BJ (cell line): Measurements from ENCODE around the gene DGKD. TPM values are rescaled to one million over a fixed set of nuclear protein-coding genes. Genes with fewer than 3 reads are reported as not detected.

Experiments
- CTCF ChIA-PET: fragments of 350-600 bp; formaldehyde crosslinking; extraction: SDS; loops from one replicate; lab custom pipeline; 2021; ENCODE audit warnings: antibody characterized with exemption, inconsistent platforms; lab: Yijun Ruan, JAX
- POLR2A ChIA-PET: fragments of 300-600 bp; sonication (Branson Sonifier 250); formaldehyde crosslinking; extraction: SDS; loops from one replicate; lab custom pipeline; 2021; ENCODE audit warnings: antibody characterized with exemption; lab: Charles Lee
- DNase-seq: peaks from one replicate; pipeline ENCODE4 v3.0.0-alpha.2; 2011; ENCODE audit warnings: low read depth
- H3K27me3 ChIP-seq: 2 replicates; pipeline ENCODE4 v1.6.0; 2011; ENCODE audit warnings: low read length; ENCODE audit not compliant: control insufficient read depth, insufficient read depth
- H3K36me3 ChIP-seq: 2 replicates; pipeline ENCODE4 v1.5.1; 2011; ENCODE audit warnings: low read length; ENCODE audit not compliant: control insufficient read depth, insufficient read depth
- H3K4me3 ChIP-seq: 2 replicates; pipeline ENCODE4 v1.5.1; 2011; ENCODE audit warnings: low read depth, mild to moderate bottlenecking, control low read depth, low read length
- polyA plus RNA-seq: library from polyadenylated mRNA; depleted of rRNA; stranded (reverse); fragments of >200 nt; gene quantifications from 2 replicates; pipeline ENCODE4 v1.2.3, GENCODE V29; 2011
- TF ChIP-seq, protein P1 (sequence below): IDR thresholded peaks from 2 replicates; pipeline ENCODE4 v1.5.1; 2011; ENCODE audit warnings: low read depth, mild to moderate bottlenecking, control low read depth, inconsistent platforms, low read length, moderate library complexity; ENCODE audit not compliant: insufficient read depth

DGKD gene
- polyA plus RNA-seq, 1 experiment: 8.5 TPM

GRCh38 chr2:233441161-233442027 lies 87.1 kb downstream of the DGKD start:
- Histone ChIP-seq H3K4me3 (no peak overlapping the region), H3K36me3 (peaks cover 15% of the 10 kb centered on the region), H3K27me3 (no peaks in the 10 kb centered on the region)
- CTCF ChIA-PET: interaction anchor here (0.6 to 5.3 kb wide), 5 partner anchors 9 to 38 kb away, joined by 3 to 82 read pairs (median 3); no protein-coding TSS in a partner anchor
- DNase-seq: no peak
- TF ChIP-seq, protein P1, sequence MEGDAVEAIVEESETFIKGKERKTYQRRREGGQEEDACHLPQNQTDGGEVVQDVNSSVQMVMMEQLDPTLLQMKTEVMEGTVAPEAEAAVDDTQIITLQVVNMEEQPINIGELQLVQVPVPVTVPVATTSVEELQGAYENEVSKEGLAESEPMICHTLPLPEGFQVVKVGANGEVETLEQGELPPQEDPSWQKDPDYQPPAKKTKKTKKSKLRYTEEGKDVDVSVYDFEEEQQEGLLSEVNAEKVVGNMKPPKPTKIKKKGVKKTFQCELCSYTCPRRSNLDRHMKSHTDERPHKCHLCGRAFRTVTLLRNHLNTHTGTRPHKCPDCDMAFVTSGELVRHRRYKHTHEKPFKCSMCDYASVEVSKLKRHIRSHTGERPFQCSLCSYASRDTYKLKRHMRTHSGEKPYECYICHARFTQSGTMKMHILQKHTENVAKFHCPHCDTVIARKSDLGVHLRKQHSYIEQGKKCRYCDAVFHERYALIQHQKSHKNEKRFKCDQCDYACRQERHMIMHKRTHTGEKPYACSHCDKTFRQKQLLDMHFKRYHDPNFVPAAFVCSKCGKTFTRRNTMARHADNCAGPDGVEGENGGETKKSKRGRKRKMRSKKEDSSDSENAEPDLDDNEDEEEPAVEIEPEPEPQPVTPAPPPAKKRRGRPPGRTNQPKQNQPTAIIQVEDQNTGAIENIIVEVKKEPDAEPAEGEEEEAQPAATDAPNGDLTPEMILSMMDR: no peak
- POLR2A ChIA-PET: interaction anchor here (0.6 kb wide), 1 partner anchor 126 kb away, joined by 6 read pairs; no protein-coding TSS in a partner anchor

DNA sequence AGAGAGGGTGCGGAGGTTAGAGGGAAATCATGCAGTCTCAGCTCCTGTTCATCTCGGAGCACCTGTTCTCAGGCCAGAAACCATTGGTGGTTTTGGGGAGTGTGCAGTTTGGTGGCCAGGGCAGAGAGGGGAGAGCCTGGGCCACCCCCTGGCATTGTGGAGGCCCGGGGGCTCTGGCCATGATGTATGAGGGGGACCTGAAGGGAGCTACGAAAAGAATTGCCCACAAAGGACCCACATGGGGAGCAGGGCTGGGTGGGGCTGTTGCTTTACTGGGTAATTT lies 87.7 kb downstream of the DGKD start:
- TF ChIP-seq, protein P1: no peak
- ChIA-PET CTCF (interaction anchor here (0.8 to 5.3 kb wide), 3 partner anchors 11 to 38 kb away, joined by 3 to 82 read pairs (median 3); no protein-coding TSS in a partner anchor), POLR2A (no interaction called here)
- no peak for DNase-seq
- no peak overlapping the region for H3K4me3 ChIP-seq
- H3K36me3 ChIP-seq: peaks cover 14% of the 10 kb centered on the region
- no peaks in the 10 kb centered on the region for H3K27me3 ChIP-seq

- ChIA-PET CTCF (interaction anchor here (0.6 to 5.3 kb wide), 40 partner anchors 9 to 1674 kb away, joined by 3 to 82 read pairs (median 3); partner anchors contain the start of genes ATG16L1, DGKD, KCNJ13 and UGT1A5), POLR2A (no interaction called here)
- H3K4me3 ChIP-seq: no peak overlapping the region
- no peak for DNase-seq
- TF ChIP-seq, protein P1: peak; percentile 83
- H3K27me3 ChIP-seq: no peaks in the 10 kb centered on the region
- peaks cover 8% of the 10 kb centered on the region for H3K36me3 ChIP-seq
These were observed 89.4 kb downstream of the DGKD start for GRCh38 chr2:233443511-233444183.

DNA sequence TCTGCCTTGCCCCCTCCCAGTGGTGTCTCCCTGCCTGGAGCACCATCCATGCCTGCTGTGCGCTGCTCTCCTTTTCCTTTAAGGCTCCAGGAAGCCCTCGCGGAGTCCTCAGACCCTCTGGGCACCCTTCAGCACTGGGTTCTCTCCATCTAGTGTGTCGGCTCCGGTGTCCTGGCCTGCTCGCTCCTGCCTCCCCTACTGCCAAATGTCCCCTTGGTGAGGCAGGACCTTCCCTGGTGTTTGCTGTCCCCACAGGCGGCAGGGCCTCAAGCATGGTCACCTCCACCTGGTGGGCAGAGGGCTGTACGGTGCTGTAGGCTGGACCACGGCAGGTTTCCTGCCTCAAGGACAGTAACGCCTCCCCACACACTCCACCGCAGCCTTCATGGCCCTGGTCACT lies 90.2 kb downstream of the DGKD start:
- TF ChIP-seq, protein P1: no peak
- DNase-seq: no peak
- H3K4me3 ChIP-seq: no peak overlapping the region
- H3K27me3 ChIP-seq: no peaks in the 10 kb centered on the region
- ChIA-PET CTCF (interaction anchor here (0.6 to 5.3 kb wide), 13 partner anchors 8 to 269 kb away, joined by 3 to 82 read pairs (median 4); partner anchors contain the start of genes ATG16L1, DGKD and UGT1A5), POLR2A (no interaction called here)
- H3K36me3 ChIP-seq: peaks cover 9% of the 10 kb centered on the region
